Tibial nerve (tissue), 4 donors: ENCODE data around the gene ROBO4. TPM values are rescaled to one million over a fixed set of nuclear protein-coding genes. Genes with fewer than 3 reads are reported as not detected.
A peak's percentile ranks its signal among the peaks of the same experiment; 100 is the strongest.

Experiments
- DNase-seq, 2 donors: peaks; one replicate each; pipeline ENCODE4 v3.0.0-alpha.2; 2019; ENCODE audit warnings: low spot score in 2 of 2
- H3K27ac ChIP-seq, 4 donors: fragments of 200-600 bp; sonication (generic) in 3 of 4; one replicate each; pipeline ENCODE4 v1.5.1; 2017 to 2019; ENCODE audit warnings: mild to moderate bottlenecking in 1 of 4
- H3K27me3 ChIP-seq, 2 donors: fragments of 200-600 bp; sonication (generic) in 1 of 2; one replicate each; pipeline versions ENCODE4 v1.5.1 to v1.6.0; 2017 to 2019
- H3K36me3 ChIP-seq, 3 donors: fragments of 200-600 bp; sonication (generic); one replicate each; pipeline ENCODE4 v1.5.1; 2018 to 2019
- H3K4me1 ChIP-seq, 4 donors: fragments of 200-600 bp; sonication (generic) in 3 of 4; one replicate each; pipeline ENCODE4 v1.5.1; 2017 to 2019
- H3K4me3 ChIP-seq, 4 donors: fragments of 200-600 bp; sonication (generic) in 3 of 4; one replicate each; pipeline ENCODE4 v1.5.1; 2017 to 2019; ENCODE audit warnings: mild to moderate bottlenecking in 1 of 4, moderate library complexity in 1 of 4
- H3K9me3 ChIP-seq, 4 donors: fragments of 200-600 bp; sonication (generic) in 3 of 4; one replicate each; pipeline ENCODE4 v1.5.1; 2017 to 2019
- CTCF ChIP-seq, 5 experiments: fragments of 200-600 bp in 3 of 5; fragments of 450-650 bp in 2 of 5; sonication (generic) in 3 of 5; IDR thresholded peaks; one replicate each; pipeline ENCODE4 v1.5.1; 2016 to 2019; ENCODE audit warnings: antibody characterized with exemption in 5 of 5, mild to moderate bottlenecking in 3 of 5, moderate library complexity in 2 of 5
- EP300 ChIP-seq, 2 donors: sonication (generic); formaldehyde crosslinking; IDR thresholded peaks; one replicate each; pipeline ENCODE4 v1.6.1; 2017; ENCODE audit warnings: antibody characterized with exemption in 2 of 2, mild to moderate bottlenecking in 1 of 2
- POLR2A ChIP-seq, 2 donors: fragments of 450-650 bp; IDR thresholded peaks; one replicate each; pipeline ENCODE4 v1.6.1; 2017; ENCODE audit warnings: antibody characterized with exemption in 2 of 2, mild to moderate bottlenecking in 2 of 2, moderate library complexity in 2 of 2
- WGBS, 2 donors: methylation state at CpG; one replicate each; pipeline ENCODE4 v1.1.5; 2018; 5-methylcytosine and 5-hydroxymethylcytosine counted together
- total RNA-seq, 4 donors: library from RNA; depleted of rRNA; stranded (reverse); fragments of >200 nt; gene quantifications; one replicate each; pipeline ENCODE4 v1.1.0, GENCODE V29; 2016

ROBO4 gene
- total RNA-seq, 4 donors from 2014 or later = 12.1 to 38.8 (median 28.0) TPM

DNA sequence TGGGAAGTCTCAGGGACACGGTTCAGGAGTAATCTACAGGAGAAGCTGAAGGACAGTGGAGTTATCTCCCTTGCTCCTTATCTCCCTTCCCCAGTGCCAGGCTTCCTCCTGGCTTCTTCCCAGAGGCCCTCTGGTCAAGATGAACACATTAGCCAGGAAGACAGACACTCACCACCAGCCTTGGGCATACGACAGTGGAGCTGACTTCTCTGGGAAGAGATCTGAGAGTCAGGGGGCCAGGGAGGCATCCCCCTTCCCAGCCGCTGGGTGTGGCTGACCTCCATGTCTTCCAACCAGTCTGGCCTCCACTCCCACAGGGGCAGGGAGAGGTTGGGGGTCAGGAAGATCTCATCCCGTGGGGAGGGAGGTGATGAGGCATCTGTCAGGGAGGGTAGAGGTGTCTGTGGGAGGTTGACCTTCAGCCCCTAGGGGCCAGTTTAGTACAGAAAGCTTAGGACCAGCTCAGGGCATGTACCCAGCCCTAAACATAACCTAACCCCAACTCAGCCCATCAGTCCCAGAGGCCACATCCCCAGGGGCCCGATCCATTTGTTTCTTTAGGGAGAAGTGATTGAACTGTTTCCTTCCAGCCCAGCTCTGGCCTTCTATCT, 12.7 kb downstream of the ROBO4 start:
- H3K27ac ChIP-seq = no peak overlapping the region
- 68 to 70% methylated on average over 5 of the region's 5 CpGs for WGBS, 2 donors
- no peaks in the 10 kb centered on the region for H3K9me3 ChIP-seq
- no peak for TF ChIP-seq CTCF (IDR thresholded peaks at IDR 0.05)
- no peak for TF ChIP-seq EP300 (IDR thresholded peaks at IDR 0.05)
- TF ChIP-seq POLR2A (IDR thresholded peaks at IDR 0.05) = no peak
- no peak overlapping the region for H3K4me3 ChIP-seq
- no peak for DNase-seq
- no peaks in the 10 kb centered on the region for H3K27me3 ChIP-seq
- peaks cover 0 to 39% (median 5%) of the 10 kb centered on the region in 4 donors for H3K4me1 ChIP-seq
- no peaks in the 10 kb centered on the region for H3K36me3 ChIP-seq

DNA sequence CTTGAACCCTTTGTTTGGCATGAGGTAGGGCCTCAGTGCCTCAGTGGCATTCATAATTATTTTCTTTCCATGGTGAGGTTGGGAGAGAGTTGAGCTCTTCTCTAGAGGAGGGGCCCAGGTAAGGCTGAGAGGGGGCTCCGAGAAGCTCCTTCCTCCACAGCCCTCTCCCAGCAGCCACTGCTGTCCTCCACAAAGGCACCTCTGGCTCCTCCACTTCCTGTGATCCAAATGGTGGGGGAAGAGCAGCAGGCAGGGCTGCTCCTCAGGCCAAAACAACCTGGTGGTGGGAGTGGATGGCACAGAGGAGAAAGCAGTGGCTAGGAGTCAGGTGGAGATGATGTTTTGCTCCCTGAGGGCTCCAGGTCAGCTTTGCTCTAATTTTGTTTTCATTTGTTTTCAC, 13.3 kb downstream of the ROBO4 start:
- H3K4me3 ChIP-seq = no peak overlapping the region
- H3K36me3 ChIP-seq = no peaks in the 10 kb centered on the region
- H3K9me3 ChIP-seq = no peaks in the 10 kb centered on the region
- 100% methylated on average over 1 of the region's 1 CpG for WGBS, 2 donors
- no peaks in the 10 kb centered on the region for H3K27me3 ChIP-seq
- no peak overlapping the region for H3K27ac ChIP-seq
- peaks cover 0 to 34% (median 3%) of the 10 kb centered on the region in 4 donors for H3K4me1 ChIP-seq
- DNase-seq = no peak
- TF ChIP-seq EP300 (IDR thresholded peaks at IDR 0.05) (no peak), POLR2A (IDR thresholded peaks at IDR 0.05) (no peak), CTCF (IDR thresholded peaks at IDR 0.05) (no peak)

GRCh38 chr11:124882339-124883071, 15.2 kb downstream of the ROBO4 start:
- H3K27me3 ChIP-seq = no peaks in the 10 kb centered on the region
- no peak for DNase-seq
- TF ChIP-seq POLR2A (IDR thresholded peaks at IDR 0.05) = no peak
- no peak for TF ChIP-seq EP300 (IDR thresholded peaks at IDR 0.05)
- TF ChIP-seq CTCF (IDR thresholded peaks at IDR 0.05) = no peak
- WGBS, 2 donors = 50 to 57% methylated on average over 11 of the region's 11 CpGs
- no peaks in the 10 kb centered on the region for H3K9me3 ChIP-seq
- no peaks in the 10 kb centered on the region for H3K36me3 ChIP-seq
- H3K27ac ChIP-seq = peak overlapping the region in 3 of 4 donors; percentile 47 to 73 (median 67)
- H3K4me1 ChIP-seq = peaks cover 0 to 26% (median 5%) of the 10 kb centered on the region in 4 donors
- no peak overlapping the region for H3K4me3 ChIP-seq

DNA sequence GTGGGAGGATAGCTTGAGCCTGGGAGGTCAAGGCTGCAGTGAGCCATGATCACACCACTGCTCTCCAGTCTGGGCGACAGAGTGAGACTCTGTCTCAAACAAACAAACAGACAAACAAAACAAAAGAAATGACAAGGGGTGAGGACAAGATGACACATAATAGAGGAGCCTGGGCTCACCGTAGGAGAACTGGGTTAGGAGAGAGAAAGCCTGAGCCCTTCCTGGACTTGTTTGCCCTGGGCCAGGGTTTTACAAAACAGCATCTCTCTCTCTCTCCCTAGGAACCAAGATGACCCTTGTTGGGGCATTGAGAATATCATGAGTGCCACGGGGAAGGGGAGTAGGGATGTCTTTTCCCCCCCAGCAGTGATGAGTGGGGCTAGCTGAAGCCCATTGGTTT, 16.7 kb downstream of the ROBO4 start:
- H3K36me3 ChIP-seq = no peaks in the 10 kb centered on the region
- no peaks in the 10 kb centered on the region for H3K27me3 ChIP-seq
- peaks cover 0 to 37% (median 9%) of the 10 kb centered on the region in 4 donors for H3K4me1 ChIP-seq
- no peak for DNase-seq
- H3K4me3 ChIP-seq = no peak overlapping the region
- TF ChIP-seq POLR2A (IDR thresholded peaks at IDR 0.05) = no peak
- no peak for TF ChIP-seq EP300 (IDR thresholded peaks at IDR 0.05)
- TF ChIP-seq CTCF (IDR thresholded peaks at IDR 0.05) = no peak
- H3K27ac ChIP-seq = no peak overlapping the region
- H3K9me3 ChIP-seq = no peaks in the 10 kb centered on the region
- WGBS, 2 donors = 69 to 77% methylated on average over 3 of the region's 3 CpGs

GRCh38 chr11:124880290-124880611, 17.4 kb downstream of the ROBO4 start:
- Histone ChIP-seq H3K36me3 (no peaks in the 10 kb centered on the region), H3K9me3 (no peaks in the 10 kb centered on the region), H3K4me3 (no peak overlapping the region), H3K27me3 (no peaks in the 10 kb centered on the region), H3K4me1 (peaks cover 0 to 44% (median 9%) of the 10 kb centered on the region in 4 donors), H3K27ac (no peak overlapping the region)
- 79 to 88% methylated on average over 9 to 10 of the region's 10 CpGs for WGBS, 2 donors
- DNase-seq = no peak
- TF ChIP-seq EP300 (IDR thresholded peaks at IDR 0.05) (no peak), POLR2A (IDR thresholded peaks at IDR 0.05) (no peak), CTCF (IDR thresholded peaks at IDR 0.05) (no peak)
